GM21367 (cell line): ENCODE data around the gene NCL.
"Not testable (repeated sequence)": the region's sequence is repeated elsewhere in the genome, so short reads cannot be mapped to it uniquely, and the experiment has no call there.

Experiments used
- ATAC-seq: cut with Tn5 transposase; IDR thresholded peaks from one replicate; pipeline ENCODE4 v1.9.1; 2021; ENCODE audit not compliant: unreplicated experiment

The NCL gene

GRCh38 chr2:231433990-231434389 is 30.3 kb downstream of the NCL start:
- no peak for ATAC-seq

GRCh38 chr2:231431606-231432005 is 32.7 kb downstream of the NCL start:
- no peak for ATAC-seq

- ATAC-seq: not testable (repeated sequence)
These were observed 33.8 kb downstream of the NCL start for GRCh38 chr2:231430437-231430836.

GRCh38 chr2:231429901-231430300 is 34.4 kb downstream of the NCL start:
- ATAC-seq: no peak

GRCh38 chr2:231429152-231429551 is 35.1 kb downstream of the NCL start:
- no peak for ATAC-seq

GRCh38 chr2:231427116-231427515 is 37.2 kb downstream of the NCL start:
- ATAC-seq: no peak

- ATAC-seq: no peak
These were observed 38.2 kb downstream of the NCL start for GRCh38 chr2:231425811-231426703.

- ATAC-seq: no peak
These were observed 38.9 kb downstream of the NCL start for GRCh38 chr2:231425291-231425810.

GRCh38 chr2:231423176-231423575 is 41.1 kb downstream of the NCL start:
- no peak for ATAC-seq

GRCh38 chr2:231422056-231422455 is 42.2 kb downstream of the NCL start:
- no peak for ATAC-seq

GRCh38 chr2:231421051-231421580 is 43.2 kb downstream of the NCL start:
- ATAC-seq: no peak

- no peak for ATAC-seq
These were observed 45.3 kb downstream of the NCL start for GRCh38 chr2:231418820-231419640.

GRCh38 chr2:231415029-231415428 is 49.3 kb downstream of the NCL start:
- no peak for ATAC-seq

GRCh38 chr2:231413921-231414476 is 50.3 kb downstream of the NCL start:
- no peak for ATAC-seq

- ATAC-seq: no peak
These were observed 50.8 kb downstream of the NCL start for GRCh38 chr2:231413456-231413855.

GRCh38 chr2:231412618-231412963 is 51.7 kb downstream of the NCL start:
- no peak for ATAC-seq

- ATAC-seq: peak; percentile 97
These were observed 52.3 kb downstream of the NCL start for GRCh38 chr2:231411831-231412617.

GRCh38 chr2:231411237-231411636 is 53.0 kb downstream of the NCL start:
- ATAC-seq: no peak

- no peak for ATAC-seq
These were observed 53.8 kb downstream of the NCL start for GRCh38 chr2:231410293-231411004.

GRCh38 chr2:231409776-231410175 is 54.5 kb downstream of the NCL start:
- no peak for ATAC-seq
